ENCODE results near the gene GABRB2. TPM values are rescaled to one million over a fixed set of nuclear protein-coding genes. Genes with fewer than 3 reads are reported as not detected.

The GABRB2 gene
- total and polyA plus RNA-seq, 3 experiments from 2014 or later = not detected

DNA sequence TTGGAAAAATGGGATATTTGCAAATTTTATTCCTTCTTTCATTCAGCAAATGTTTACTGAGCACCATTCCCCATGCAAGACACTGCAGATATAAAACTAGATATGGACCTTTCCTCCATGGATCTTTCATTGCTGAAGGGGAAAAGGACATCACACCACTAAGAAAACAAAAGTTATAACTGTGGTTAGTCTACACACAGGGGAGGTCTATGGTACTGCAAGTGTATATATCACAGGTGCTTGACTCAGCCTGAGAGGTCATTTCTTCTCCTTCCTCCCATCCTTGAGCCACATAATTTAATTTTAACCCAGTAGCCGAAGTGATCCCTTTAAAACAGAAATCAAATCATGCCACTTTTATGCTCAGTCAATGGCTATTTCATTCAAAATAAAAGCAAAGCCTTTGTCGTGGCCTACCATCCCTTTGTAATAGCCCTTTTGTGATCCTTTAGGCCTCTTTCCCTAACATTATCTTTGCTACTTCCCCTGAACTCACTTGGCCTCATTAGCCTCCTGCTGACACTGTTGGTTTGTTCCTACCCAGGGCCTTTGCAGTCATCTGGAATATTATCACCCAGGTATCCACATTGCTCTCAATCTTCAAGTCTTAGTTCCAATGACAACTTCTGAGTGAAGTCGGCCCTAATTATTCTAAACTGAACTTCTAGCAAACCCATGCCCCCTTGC is 213.2 kb downstream of the GABRB2 start:
- H3K4me1 Mint-ChIP-seq = no peaks in the 10 kb centered on the region
- POLR2A ChIA-PET = no interaction called here

DNA sequence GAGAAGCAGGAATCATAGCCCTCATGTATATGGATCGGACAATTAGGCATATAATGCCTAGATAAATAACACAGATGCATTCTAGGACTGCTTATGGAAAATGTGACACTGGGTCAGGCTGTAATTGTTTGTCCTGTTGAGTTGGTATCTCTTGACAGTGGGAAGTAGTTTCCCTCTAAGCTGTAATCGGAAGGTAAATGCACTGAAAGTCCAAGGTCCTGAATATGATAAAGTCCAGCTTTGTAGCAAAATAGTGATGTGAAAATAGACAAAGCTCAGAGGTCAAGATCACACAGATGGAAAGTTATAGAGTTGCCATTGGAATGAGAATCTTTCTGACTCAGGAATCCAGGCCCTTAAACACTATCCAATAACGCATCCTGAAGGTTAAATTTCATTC is 214.2 kb downstream of the GABRB2 start:
- ChIA-PET POLR2A (no interaction called here), CTCF (no interaction called here)
- Mint-ChIP-seq H3K4me3 (no peak overlapping the region), H3K36me3 (no peaks in the 10 kb centered on the region), H3K27me3 (peaks cover 0 to 1% of the 10 kb centered on the region in 2 donors), H3K4me1 (no peaks in the 10 kb centered on the region), H3K27ac (peak overlapping the region in 1 of 8 donors; percentile 11), H3K9me3 (peaks cover 0 to 7% (median 2%) of the 10 kb centered on the region in 5 donors)
- DNase-seq = no peak
- Histone ChIP-seq H3K27me3 (ENCODE audit: insufficient read depth, low read length, poor library complexity, severe bottlenecking) (no peaks in the 10 kb centered on the region), H3K4me3 (ENCODE audit: low read length) (no peak overlapping the region), H3K27ac (ENCODE audit: low read depth, low read length) (no peak overlapping the region), H3K9me3 (ENCODE audit: low read length) (no peaks in the 10 kb centered on the region), H3K36me3 (ENCODE audit: insufficient read depth, low read length) (no peaks in the 10 kb centered on the region), H3K4me1 (ENCODE audit: insufficient read depth, low read length) (no peaks in the 10 kb centered on the region)

More for the DNA sequence above, 213.2 kb downstream of the GABRB2 start:
- H3K4me3 ChIP-seq (ENCODE audit: low read length) = no peak overlapping the region
- no peaks in the 10 kb centered on the region for H3K4me1 ChIP-seq (ENCODE audit: insufficient read depth, low read length)
- no peaks in the 10 kb centered on the region for H3K9me3 ChIP-seq (ENCODE audit: low read length)
- no peak overlapping the region for H3K27ac ChIP-seq (ENCODE audit: low read depth, low read length)
- Mint-ChIP-seq H3K27ac (no peak overlapping the region), H3K9me3 (peaks cover 0 to 7% (median 0%) of the 10 kb centered on the region in 5 donors), H3K27me3 (peaks cover 0 to 1% of the 10 kb centered on the region in 2 donors), H3K4me3 (no peak overlapping the region), H3K36me3 (no peaks in the 10 kb centered on the region)
- H3K36me3 ChIP-seq (ENCODE audit: insufficient read depth, low read length) = no peaks in the 10 kb centered on the region
- H3K27me3 ChIP-seq (ENCODE audit: insufficient read depth, low read length, poor library complexity, severe bottlenecking) = no peaks in the 10 kb centered on the region
- DNase-seq = no peak
- CTCF ChIA-PET = no interaction called here

DNA sequence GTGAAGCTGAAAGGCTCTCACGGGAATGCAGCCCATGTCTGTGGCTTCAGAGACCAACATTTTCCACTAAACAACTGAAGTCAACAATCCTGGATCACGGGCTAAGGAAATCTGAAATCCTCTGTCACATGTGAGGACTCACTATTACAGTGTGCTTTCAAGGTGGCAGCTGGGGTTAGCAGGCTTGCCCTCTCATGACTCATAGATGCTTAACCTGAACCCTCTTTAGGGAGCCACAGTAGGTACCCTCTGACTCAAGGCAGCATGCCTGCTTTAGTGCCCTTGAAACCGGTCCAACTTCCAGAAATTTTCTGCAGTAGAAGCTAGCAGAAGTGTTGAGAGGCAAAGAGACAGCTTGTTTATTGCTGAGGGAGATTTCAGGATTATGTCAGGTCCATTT is 232.5 kb downstream of the GABRB2 start:
- Histone ChIP-seq H3K9me3 (ENCODE audit: low read length) (no peaks in the 10 kb centered on the region), H3K4me1 (ENCODE audit: insufficient read depth, low read length) (no peaks in the 10 kb centered on the region), H3K27me3 (ENCODE audit: insufficient read depth, low read length, poor library complexity, severe bottlenecking) (no peaks in the 10 kb centered on the region), H3K4me3 (ENCODE audit: low read length) (no peak overlapping the region), H3K27ac (ENCODE audit: low read depth, low read length) (no peak overlapping the region), H3K36me3 (ENCODE audit: insufficient read depth, low read length) (no peaks in the 10 kb centered on the region)
- DNase-seq = no peak
- no peak overlapping the region for H3K4me3 Mint-ChIP-seq
- H3K4me1 Mint-ChIP-seq = no peaks in the 10 kb centered on the region
- CTCF ChIA-PET = no interaction called here
- no peaks in the 10 kb centered on the region for H3K27me3 Mint-ChIP-seq
- POLR2A ChIA-PET = no interaction called here
- H3K9me3 Mint-ChIP-seq = peaks cover under 1 to 7% (median 4%) of the 10 kb centered on the region in 5 donors
- H3K27ac Mint-ChIP-seq = no peak overlapping the region
- H3K36me3 Mint-ChIP-seq = no peaks in the 10 kb centered on the region

DNA sequence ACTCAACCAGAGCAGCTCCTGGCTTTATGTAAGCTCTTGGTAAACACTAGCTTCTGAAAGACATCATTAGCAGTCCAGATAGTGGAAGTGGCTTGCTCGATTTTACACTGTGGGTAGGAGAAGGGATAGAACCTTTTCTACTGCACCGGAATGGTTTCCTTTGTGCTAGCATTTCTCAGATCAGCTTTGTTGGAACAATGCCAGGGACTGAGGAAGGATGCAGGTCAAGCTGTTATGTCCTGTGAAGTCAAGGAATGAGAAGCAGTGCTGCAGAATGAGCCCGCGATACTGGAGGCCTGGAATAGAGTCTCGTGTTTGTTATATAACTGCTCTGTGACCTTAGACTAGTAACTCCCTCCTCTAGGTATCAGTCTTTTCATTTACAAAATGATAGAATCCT is 233.6 kb downstream of the GABRB2 start:
- H3K4me1 ChIP-seq (ENCODE audit: insufficient read depth, low read length) = no peaks in the 10 kb centered on the region
- no peaks in the 10 kb centered on the region for H3K36me3 Mint-ChIP-seq
- H3K27me3 ChIP-seq (ENCODE audit: insufficient read depth, low read length, poor library complexity, severe bottlenecking) = no peaks in the 10 kb centered on the region
- no peaks in the 10 kb centered on the region for H3K9me3 ChIP-seq (ENCODE audit: low read length)
- H3K27ac Mint-ChIP-seq = no peak overlapping the region
- H3K4me1 Mint-ChIP-seq = no peaks in the 10 kb centered on the region
- H3K27me3 Mint-ChIP-seq = no peaks in the 10 kb centered on the region
- DNase-seq = no peak
- no peaks in the 10 kb centered on the region for H3K36me3 ChIP-seq (ENCODE audit: insufficient read depth, low read length)
- H3K4me3 Mint-ChIP-seq = no peak overlapping the region
- no peak overlapping the region for H3K4me3 ChIP-seq (ENCODE audit: low read length)
- POLR2A ChIA-PET = no interaction called here
- H3K9me3 Mint-ChIP-seq = peaks cover 3 to 10% (median 8%) of the 10 kb centered on the region in 5 donors
- CTCF ChIA-PET = no interaction called here
- no peak overlapping the region for H3K27ac ChIP-seq (ENCODE audit: low read depth, low read length)

DNA sequence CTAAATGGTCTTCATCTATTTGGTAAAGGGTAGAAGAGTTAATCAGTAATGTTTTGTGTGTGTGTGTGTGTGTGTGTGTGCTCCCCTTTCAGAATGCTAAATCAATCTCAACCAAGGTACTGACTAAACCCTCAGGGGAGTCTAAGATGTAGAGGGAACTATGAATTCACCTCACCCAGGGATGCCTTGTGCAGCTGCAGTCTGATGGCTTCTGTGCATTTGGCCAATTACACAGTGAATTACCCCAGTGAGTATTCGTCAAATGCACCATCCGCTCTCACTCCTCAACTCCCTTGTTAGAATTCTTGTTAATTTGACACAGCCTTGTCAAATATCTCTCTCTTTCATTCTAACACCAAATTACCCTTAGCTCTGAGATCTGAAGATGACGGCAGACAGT is 234.6 kb downstream of the GABRB2 start:
- CTCF ChIA-PET = no interaction called here
- H3K36me3 Mint-ChIP-seq = no peaks in the 10 kb centered on the region
- no peak for DNase-seq

DNA sequence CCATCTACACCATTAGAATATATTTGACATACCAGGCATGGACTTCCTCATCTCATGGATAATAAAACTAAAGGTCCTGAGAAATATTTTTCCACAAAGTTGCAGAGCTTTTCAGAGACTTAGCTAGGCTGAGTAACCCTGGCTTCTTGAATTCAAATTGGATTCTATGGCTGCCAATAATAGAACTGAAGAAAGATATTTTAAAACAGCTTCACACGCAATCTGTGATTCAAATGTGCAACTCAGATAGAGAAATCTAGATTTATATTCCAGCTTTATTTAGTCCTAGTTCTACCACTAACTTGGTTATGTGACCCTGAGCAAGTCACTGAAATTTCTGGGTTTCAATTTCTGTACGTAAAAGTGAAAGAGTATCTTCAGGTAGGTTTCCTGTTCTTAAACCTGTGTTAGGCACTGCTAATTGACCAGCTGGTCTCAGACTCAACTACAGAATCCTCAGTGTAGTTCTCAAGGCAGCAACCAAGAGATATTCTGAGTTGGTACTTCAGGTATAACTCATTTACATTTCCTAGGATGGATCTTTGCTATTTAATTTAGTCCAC is 235.3 kb downstream of the GABRB2 start:
- Mint-ChIP-seq H3K4me1 (no peaks in the 10 kb centered on the region), H3K27ac (no peak overlapping the region), H3K36me3 (no peaks in the 10 kb centered on the region), H3K4me3 (no peak overlapping the region), H3K9me3 (peaks cover 3 to 10% (median 8%) of the 10 kb centered on the region in 5 donors), H3K27me3 (no peaks in the 10 kb centered on the region)
- ChIA-PET POLR2A (no interaction called here), CTCF (no interaction called here)
- Histone ChIP-seq H3K9me3 (ENCODE audit: low read length) (no peaks in the 10 kb centered on the region), H3K4me3 (ENCODE audit: low read length) (no peak overlapping the region), H3K36me3 (ENCODE audit: insufficient read depth, low read length) (no peaks in the 10 kb centered on the region), H3K27me3 (ENCODE audit: insufficient read depth, low read length, poor library complexity, severe bottlenecking) (no peaks in the 10 kb centered on the region), H3K27ac (ENCODE audit: low read depth, low read length) (no peak overlapping the region), H3K4me1 (ENCODE audit: insufficient read depth, low read length) (no peaks in the 10 kb centered on the region)
- no peak for DNase-seq

More for the DNA sequence above, 234.6 kb downstream of the GABRB2 start:
- Histone ChIP-seq H3K27me3 (ENCODE audit: insufficient read depth, low read length, poor library complexity, severe bottlenecking) (no peaks in the 10 kb centered on the region), H3K4me1 (ENCODE audit: insufficient read depth, low read length) (no peaks in the 10 kb centered on the region), H3K4me3 (ENCODE audit: low read length) (no peak overlapping the region), H3K9me3 (ENCODE audit: low read length) (no peaks in the 10 kb centered on the region), H3K36me3 (ENCODE audit: insufficient read depth, low read length) (no peaks in the 10 kb centered on the region), H3K27ac (ENCODE audit: low read depth, low read length) (no peak overlapping the region)
- no peaks in the 10 kb centered on the region for H3K4me1 Mint-ChIP-seq
- no peak overlapping the region for H3K4me3 Mint-ChIP-seq
- H3K9me3 Mint-ChIP-seq = peaks cover 3 to 10% (median 8%) of the 10 kb centered on the region in 5 donors
- H3K27me3 Mint-ChIP-seq = no peaks in the 10 kb centered on the region
- POLR2A ChIA-PET = no interaction called here
- no peak overlapping the region for H3K27ac Mint-ChIP-seq

DNA sequence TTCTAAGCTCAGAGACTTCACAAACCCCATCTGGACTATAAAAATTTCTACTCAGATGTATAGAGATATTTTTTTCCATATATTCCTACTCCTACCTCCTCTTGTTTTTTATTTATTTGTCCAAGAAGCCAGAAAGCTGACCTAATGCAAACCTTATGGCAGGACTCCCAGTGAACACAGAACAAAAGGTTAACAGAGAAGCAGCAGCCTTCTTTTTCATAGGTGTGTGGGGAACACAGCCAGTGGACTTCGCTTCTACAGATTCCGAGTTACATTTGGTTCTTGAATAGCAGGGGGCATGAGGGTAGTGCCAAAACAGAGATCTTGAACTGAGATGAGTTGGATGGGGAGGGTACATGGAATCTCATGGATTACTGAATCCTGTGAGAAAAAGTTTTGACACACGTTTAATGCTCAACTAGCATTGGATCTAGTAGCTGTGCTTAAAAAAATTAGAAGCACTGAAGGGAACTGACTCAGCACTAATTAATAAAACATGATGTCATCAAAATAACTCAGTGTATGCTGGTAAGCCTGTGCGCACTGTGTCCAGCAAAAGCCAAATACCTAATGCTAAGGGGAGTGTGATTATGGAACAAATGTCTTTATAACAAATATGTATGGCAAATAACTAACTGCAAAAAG is 240.1 kb downstream of the GABRB2 start:
- H3K9me3 Mint-ChIP-seq = peaks cover 0 to 11% (median 7%) of the 10 kb centered on the region in 5 donors
- H3K4me3 Mint-ChIP-seq = no peak overlapping the region
- Histone ChIP-seq H3K36me3 (ENCODE audit: insufficient read depth, low read length) (no peaks in the 10 kb centered on the region), H3K27me3 (ENCODE audit: insufficient read depth, low read length, poor library complexity, severe bottlenecking) (no peaks in the 10 kb centered on the region), H3K27ac (ENCODE audit: low read depth, low read length) (no peak overlapping the region), H3K9me3 (ENCODE audit: low read length) (no peaks in the 10 kb centered on the region), H3K4me3 (ENCODE audit: low read length) (no peak overlapping the region), H3K4me1 (ENCODE audit: insufficient read depth, low read length) (no peaks in the 10 kb centered on the region)
- ChIA-PET POLR2A (no interaction called here), CTCF (no interaction called here)
- no peak for DNase-seq
- no peaks in the 10 kb centered on the region for H3K36me3 Mint-ChIP-seq
- no peaks in the 10 kb centered on the region for H3K4me1 Mint-ChIP-seq
- H3K27me3 Mint-ChIP-seq = no peaks in the 10 kb centered on the region
- H3K27ac Mint-ChIP-seq = no peak overlapping the region

DNA sequence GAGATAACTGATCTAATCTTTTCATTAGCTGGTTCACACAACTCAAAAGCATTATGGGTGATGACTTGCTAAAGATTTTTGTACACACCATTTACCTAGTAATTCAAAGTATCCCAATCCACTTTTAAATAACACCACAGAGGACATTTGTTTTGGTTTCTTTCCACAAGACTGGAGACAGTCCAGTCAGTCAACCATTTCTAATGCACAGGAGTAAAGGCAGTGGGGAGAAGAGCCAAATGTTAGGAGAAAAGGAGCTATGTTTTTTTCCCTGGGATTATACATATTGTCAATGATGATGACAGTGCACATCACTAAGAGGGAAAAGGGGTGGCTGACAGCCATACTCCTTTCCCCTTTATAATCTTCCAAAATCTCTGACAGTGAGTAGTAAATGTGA is 240.9 kb downstream of the GABRB2 start:
- Histone ChIP-seq H3K36me3 (ENCODE audit: insufficient read depth, low read length) (no peaks in the 10 kb centered on the region), H3K27ac (ENCODE audit: low read depth, low read length) (no peak overlapping the region), H3K9me3 (ENCODE audit: low read length) (no peaks in the 10 kb centered on the region), H3K4me3 (ENCODE audit: low read length) (no peak overlapping the region), H3K27me3 (ENCODE audit: insufficient read depth, low read length, poor library complexity, severe bottlenecking) (no peaks in the 10 kb centered on the region), H3K4me1 (ENCODE audit: insufficient read depth, low read length) (no peaks in the 10 kb centered on the region)
- Mint-ChIP-seq H3K4me1 (no peaks in the 10 kb centered on the region), H3K4me3 (no peak overlapping the region), H3K27me3 (no peaks in the 10 kb centered on the region), H3K27ac (no peak overlapping the region), H3K36me3 (no peaks in the 10 kb centered on the region), H3K9me3 (peaks cover 0 to 11% (median 5%) of the 10 kb centered on the region in 5 donors)
- DNase-seq = no peak
- ChIA-PET POLR2A (no interaction called here), CTCF (no interaction called here)
